MCF 10A (cell line): ENCODE results near the gene ZNF484. TPM values are rescaled to one million over a fixed set of nuclear protein-coding genes. Genes with fewer than 3 reads are reported as not detected.
"Not testable (repeated sequence)": the region's sequence is repeated elsewhere in the genome, so short reads cannot be mapped to it uniquely, and the experiment has no call there.

Experiments used
- BruUV-seq: library from RNA; stranded (reverse); fragments of 400-500 nt; replicated peaks from 2 replicates; lab custom pipeline; 2021; lab: Mats Ljungman, UMichigan
- CTCF ChIA-PET: fragments of 300-600 bp; sonication (Branson Sonifier 250); formaldehyde crosslinking; extraction: SDS; loops from one replicate; lab custom pipeline; 2021; ENCODE audit warnings: antibody characterized with exemption, inconsistent platforms; lab: Yijun Ruan, JAX
- POLR2A ChIA-PET: fragments of 300-600, 350-650 bp; sonication (Branson Sonifier 250); formaldehyde crosslinking; extraction: SDS; loops from one replicate; lab custom pipeline; 2020; ENCODE audit warnings: antibody characterized with exemption, inconsistent platforms; lab: Yijun Ruan, JAX
- DNase-seq: peaks from one replicate; pipeline ENCODE4 v3.0.0-alpha.2; 2018; ENCODE audit not compliant: unreplicated experiment
- H3K27ac Mint-ChIP-seq: one replicate; pipeline ENCODE4 v1.8.0; 2022; ENCODE audit warnings: mild to moderate bottlenecking, low read depth, mixed read lengths; ENCODE audit not compliant: unreplicated experiment
- H3K27me3 Mint-ChIP-seq: one replicate; pipeline ENCODE4 v1.8.0; 2022; ENCODE audit warnings: mixed read lengths; ENCODE audit not compliant: insufficient read depth, unreplicated experiment
- H3K36me3 Mint-ChIP-seq: one replicate; pipeline ENCODE4 v1.8.0; 2022; ENCODE audit warnings: mild to moderate bottlenecking, moderate library complexity, mixed read lengths; ENCODE audit not compliant: insufficient read depth, unreplicated experiment
- H3K4me1 Mint-ChIP-seq: one replicate; pipeline ENCODE4 v1.8.0; 2022; ENCODE audit warnings: mixed read lengths; ENCODE audit not compliant: insufficient read depth, unreplicated experiment
- H3K4me3 Mint-ChIP-seq: one replicate; pipeline ENCODE4 v1.8.0; 2022; ENCODE audit warnings: mild to moderate bottlenecking, moderate library complexity, mixed read lengths; ENCODE audit not compliant: unreplicated experiment
- H3K9me3 Mint-ChIP-seq: one replicate; pipeline ENCODE4 v1.8.0; 2022; ENCODE audit warnings: mixed read lengths; ENCODE audit not compliant: unreplicated experiment
- CTCF ChIP-seq: fragments of 200-600 bp; IDR thresholded peaks from one replicate; pipeline ENCODE4 v1.8.0; 2022; ENCODE audit warnings: antibody characterized with exemption, mild to moderate bottlenecking; ENCODE audit not compliant: unreplicated experiment
- intact Hi-C: fragments of 100-400 bp; cut with micrococcal nuclease; formaldehyde crosslinking; loops from 2 replicates; pipeline ENCODE4 v1.14.1; 2022
- total RNA-seq: library from RNA; stranded (reverse); gene quantifications from 2 replicates; pipeline ENCODE4 v1.2.3, GENCODE V29; 2022

The ZNF484 gene
- total RNA-seq, 1 experiment from 2014 or later, result 7.1 TPM

GRCh38 chr9:92883666-92884405 lies 6.0 kb upstream of the ZNF484 start:
- BruUV-seq, DNase-seq, intact Hi-C loops, H3K27ac Mint-ChIP-seq, POLR2A ChIA-PET, H3K9me3 Mint-ChIP-seq, CTCF ChIA-PET, H3K4me1 Mint-ChIP-seq, H3K36me3 Mint-ChIP-seq, H3K4me3 Mint-ChIP-seq: not testable (repeated sequence)
- peaks cover 23% of the 10 kb centered on the region for H3K27me3 Mint-ChIP-seq

- Mint-ChIP-seq H3K27ac (no peak overlapping the region), H3K9me3 (no peaks in the 10 kb centered on the region), H3K4me3 (no peak overlapping the region), H3K4me1 (peaks cover 10% of the 10 kb centered on the region), H3K27me3 (peaks cover 10% of the 10 kb centered on the region), H3K36me3 (peaks cover 11% of the 10 kb centered on the region)
- BruUV-seq, result no TSS peak
- CTCF ChIA-PET, result interaction anchor here (0.6 to 0.8 kb wide), 2 partner anchors 82 to 426 kb away, joined by 4 to 6 read pairs; no protein-coding TSS in a partner anchor
- TF ChIP-seq CTCF, result no peak
- POLR2A ChIA-PET, result no interaction called here
- no peak for DNase-seq
- intact Hi-C loops, result no loop called here
Observed at GRCh38 chr9:92882276-92882675, 4.4 kb upstream of the ZNF484 start.

GRCh38 chr9:92875373-92875772 lies 2.5 kb downstream of the ZNF484 start:
- no peak overlapping the region for H3K27ac Mint-ChIP-seq
- intact Hi-C loops, result no loop called here
- no TSS peak for BruUV-seq
- CTCF ChIA-PET, result no interaction called here
- no peaks in the 10 kb centered on the region for H3K9me3 Mint-ChIP-seq
- no peak for TF ChIP-seq CTCF
- H3K4me1 Mint-ChIP-seq, result peaks cover 29% of the 10 kb centered on the region
- DNase-seq, result no peak
- H3K4me3 Mint-ChIP-seq, result no peak overlapping the region
- POLR2A ChIA-PET, result no interaction called here
- H3K27me3 Mint-ChIP-seq, result no peaks in the 10 kb centered on the region
- peaks cover 27% of the 10 kb centered on the region for H3K36me3 Mint-ChIP-seq

- no peak for TF ChIP-seq CTCF
Observed at GRCh38 chr9:92870289-92870688, 7.5 kb downstream of the ZNF484 start.

GRCh38 chr9:92866600-92866999 lies 11.2 kb downstream of the ZNF484 start:
- H3K4me1 Mint-ChIP-seq, DNase-seq, H3K27ac Mint-ChIP-seq, CTCF ChIA-PET, H3K27me3 Mint-ChIP-seq, BruUV-seq, H3K4me3 Mint-ChIP-seq, H3K9me3 Mint-ChIP-seq, intact Hi-C loops: not testable (repeated sequence)
- H3K36me3 Mint-ChIP-seq, result peaks cover 51% of the 10 kb centered on the region
- POLR2A ChIA-PET, result interaction anchor here (1.2 kb wide), 1 partner anchor 60 kb away, joined by 3 read pairs; no protein-coding TSS in a partner anchor

More at GRCh38 chr9:92870289-92870688, 7.5 kb downstream of the ZNF484 start:
- Mint-ChIP-seq H3K9me3 (no peaks in the 10 kb centered on the region), H3K36me3 (peaks cover 41% of the 10 kb centered on the region), H3K4me3 (no peak overlapping the region), H3K27me3 (no peaks in the 10 kb centered on the region), H3K27ac (no peak overlapping the region), H3K4me1 (peaks cover 8% of the 10 kb centered on the region)
- intact Hi-C loops, result no loop called here
- ChIA-PET POLR2A (interaction anchor here (0.6 to 1.0 kb wide), 2 partner anchors 9 to 28 kb away, joined by 3 read pairs; no protein-coding TSS in a partner anchor), CTCF (interaction anchor here (0.6 to 0.9 kb wide), 2 partner anchors 9 to 17 kb away, joined by 3 to 4 read pairs; no protein-coding TSS in a partner anchor)
- no peak for DNase-seq
- no TSS peak for BruUV-seq
